Measurements from ENCODE around the gene TNFRSF21. TPM values are rescaled to one million over a fixed set of nuclear protein-coding genes. Genes with fewer than 3 reads are reported as not detected.
"Not testable (repeated sequence)": the region's sequence is repeated elsewhere in the genome, so short reads cannot be mapped to it uniquely, and the experiment has no call there.

Gene TNFRSF21
- total and polyA plus RNA-seq, 2 donors = 10.7 to 30.2 TPM

DNA sequence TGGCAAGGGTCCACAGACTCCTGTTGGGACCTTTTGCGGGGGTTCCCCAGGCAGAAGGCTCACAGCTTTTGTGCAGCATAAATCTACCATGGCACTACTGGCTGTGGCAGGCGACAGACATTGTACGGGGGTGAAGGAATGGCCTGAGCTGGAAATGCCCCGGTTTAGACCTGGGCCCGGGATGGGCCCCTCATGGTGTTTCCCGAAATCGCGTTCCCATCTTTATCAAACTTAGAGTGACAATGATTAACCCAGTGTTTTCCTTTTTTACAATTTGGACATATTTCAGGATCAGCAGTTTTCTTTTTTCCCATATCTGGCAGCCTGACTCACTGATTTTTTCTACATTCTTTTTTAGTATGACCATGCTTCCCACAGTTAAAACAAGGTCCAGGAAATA is 5.5 kb upstream of the TNFRSF21 start:
- DNase-seq (ENCODE audit: low read depth in 6 of 9, low spot score in 9 of 9); H3K4me3 ChIP-seq (ENCODE audit: low read length in 2 of 2); H3K27me3 ChIP-seq (ENCODE audit: control insufficient read depth in 2 of 2, insufficient read depth in 1 of 2, low read length in 1 of 2); H3K36me3 ChIP-seq (ENCODE audit: control insufficient read depth in 2 of 2, insufficient read depth in 2 of 2, low read length in 1 of 2); H3K27ac ChIP-seq (ENCODE audit: low read depth in 1 of 2, low read length in 1 of 2); H3K9me3 ChIP-seq (ENCODE audit: control insufficient read depth in 2 of 2, insufficient read depth in 1 of 2, low read length in 1 of 2); H3K4me1 ChIP-seq (ENCODE audit: control insufficient read depth in 2 of 2, insufficient read depth in 2 of 2, low read length in 2 of 2): not testable (repeated sequence)
- 90% methylated on average over 8 of the region's 8 CpGs for WGBS

DNA sequence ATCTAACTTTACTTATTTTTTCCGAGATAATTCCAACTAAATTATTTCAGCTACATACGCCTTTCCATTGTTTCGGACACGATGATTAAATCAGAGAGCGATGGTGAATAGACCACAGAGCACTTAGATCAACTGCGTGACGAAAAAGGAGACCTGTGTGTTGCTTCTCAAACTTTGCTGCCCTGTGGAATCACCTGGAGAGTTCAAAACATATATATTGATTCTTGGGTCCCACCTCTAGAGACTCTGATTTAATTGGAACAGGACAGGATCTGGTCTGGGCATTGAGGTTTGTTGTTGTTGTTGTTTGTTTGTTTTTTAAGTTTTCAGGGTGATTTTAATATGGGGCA is 401 bp upstream of the TNFRSF21 start:
- Histone ChIP-seq H3K27ac (ENCODE audit: low read depth in 1 of 2, low read length in 1 of 2) (no peak overlapping the region), H3K27me3 (ENCODE audit: control insufficient read depth in 2 of 2, insufficient read depth in 1 of 2, low read length in 1 of 2) (peaks cover 0 to 10% of the 10 kb centered on the region in 2 donors), H3K4me1 (ENCODE audit: control insufficient read depth in 2 of 2, insufficient read depth in 2 of 2, low read length in 2 of 2) (peaks cover 20 to 24% of the 10 kb centered on the region in 2 donors), H3K9me3 (ENCODE audit: control insufficient read depth in 2 of 2, insufficient read depth in 1 of 2, low read length in 1 of 2) (no peaks in the 10 kb centered on the region), H3K4me3 (ENCODE audit: low read length in 2 of 2) (peak overlapping the region; percentile 74 to 94), H3K36me3 (ENCODE audit: control insufficient read depth in 2 of 2, insufficient read depth in 2 of 2, low read length in 1 of 2) (no peaks in the 10 kb centered on the region)
- DNase-seq (ENCODE audit: low read depth in 6 of 9, low spot score in 9 of 9) = no peak
- 9% methylated on average over 7 of the region's 7 CpGs for WGBS

DNA sequence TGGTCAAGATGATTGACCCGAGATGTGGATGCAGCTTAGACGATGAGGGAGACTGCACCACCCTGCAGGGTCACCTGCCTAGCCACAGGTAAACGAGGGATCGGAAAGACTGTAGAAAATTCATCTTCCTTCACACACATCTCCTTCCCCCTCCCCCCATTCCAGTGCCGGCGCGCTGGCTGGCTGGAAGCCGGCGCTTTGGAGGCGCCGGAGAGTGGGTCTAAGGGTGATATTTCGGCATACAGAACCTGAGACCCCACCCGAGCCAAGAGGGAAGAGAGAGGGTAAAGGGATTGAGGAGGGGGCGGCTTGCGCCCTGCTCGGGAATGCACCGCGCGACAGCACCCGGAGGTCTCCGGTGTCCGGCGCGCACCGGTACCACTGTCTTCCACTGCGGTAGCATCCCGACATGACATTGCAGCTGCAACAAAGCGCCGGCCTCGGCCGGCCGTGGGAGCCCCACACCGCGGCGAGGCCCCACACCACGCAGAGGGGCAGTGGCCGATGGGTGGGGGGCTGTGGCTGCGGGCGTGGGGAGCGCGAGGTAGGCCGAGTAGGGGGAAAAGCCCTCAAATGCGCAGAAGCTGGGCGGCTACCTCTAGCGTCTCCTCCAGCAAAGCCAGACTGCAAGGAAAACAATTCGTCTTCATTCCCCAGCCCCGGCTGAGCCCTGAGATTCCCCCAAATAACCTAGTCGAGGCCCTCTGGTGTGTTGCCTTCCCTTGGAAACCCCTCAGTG is 984 bp downstream of the TNFRSF21 start:
- peak overlapping the region; percentile 15 to 41 for H3K27ac ChIP-seq (ENCODE audit: low read depth in 1 of 2, low read length in 1 of 2)
- no peaks in the 10 kb centered on the region for H3K9me3 ChIP-seq (ENCODE audit: control insufficient read depth in 2 of 2, insufficient read depth in 1 of 2, low read length in 1 of 2)
- peaks cover 0 to 10% of the 10 kb centered on the region in 2 donors for H3K27me3 ChIP-seq (ENCODE audit: control insufficient read depth in 2 of 2, insufficient read depth in 1 of 2, low read length in 1 of 2)
- DNase-seq (ENCODE audit: low read depth in 6 of 9, low spot score in 9 of 9) = peak in 6 of 9 donors; percentile 39 to 73 (median 46)
- H3K4me3 ChIP-seq (ENCODE audit: low read length in 2 of 2) = peak overlapping the region; percentile 74 to 94
- H3K4me1 ChIP-seq (ENCODE audit: control insufficient read depth in 2 of 2, insufficient read depth in 2 of 2, low read length in 2 of 2) = peaks cover 26 to 27% of the 10 kb centered on the region in 2 donors
- WGBS = under 1% methylated on average over 48 of the region's 48 CpGs
- H3K36me3 ChIP-seq (ENCODE audit: control insufficient read depth in 2 of 2, insufficient read depth in 2 of 2, low read length in 1 of 2) = no peaks in the 10 kb centered on the region

DNA sequence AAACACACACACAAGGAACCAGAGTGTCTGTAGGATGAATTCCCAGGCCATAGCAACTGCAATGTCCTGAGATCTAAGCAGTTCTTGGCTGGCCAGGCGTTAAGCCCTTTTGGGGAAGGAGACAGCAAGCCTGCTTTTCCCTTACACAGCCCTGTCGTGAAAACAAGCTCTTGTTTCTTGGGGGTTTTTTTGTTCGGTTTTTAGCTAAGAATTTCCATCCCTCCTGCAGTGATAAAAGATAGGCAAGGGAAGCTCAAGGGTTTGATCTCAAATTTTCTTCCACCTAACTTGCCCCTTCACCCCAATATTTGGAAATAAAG is 1.5 kb downstream of the TNFRSF21 start:
- 11% methylated on average over 3 of the region's 3 CpGs for WGBS
- peak in 2 of 9 donors; percentile 21 to 48 for DNase-seq (ENCODE audit: low read depth in 6 of 9, low spot score in 9 of 9)
- peaks cover 32% of the 10 kb centered on the region in 2 donors for H3K4me1 ChIP-seq (ENCODE audit: control insufficient read depth in 2 of 2, insufficient read depth in 2 of 2, low read length in 2 of 2)

DNA sequence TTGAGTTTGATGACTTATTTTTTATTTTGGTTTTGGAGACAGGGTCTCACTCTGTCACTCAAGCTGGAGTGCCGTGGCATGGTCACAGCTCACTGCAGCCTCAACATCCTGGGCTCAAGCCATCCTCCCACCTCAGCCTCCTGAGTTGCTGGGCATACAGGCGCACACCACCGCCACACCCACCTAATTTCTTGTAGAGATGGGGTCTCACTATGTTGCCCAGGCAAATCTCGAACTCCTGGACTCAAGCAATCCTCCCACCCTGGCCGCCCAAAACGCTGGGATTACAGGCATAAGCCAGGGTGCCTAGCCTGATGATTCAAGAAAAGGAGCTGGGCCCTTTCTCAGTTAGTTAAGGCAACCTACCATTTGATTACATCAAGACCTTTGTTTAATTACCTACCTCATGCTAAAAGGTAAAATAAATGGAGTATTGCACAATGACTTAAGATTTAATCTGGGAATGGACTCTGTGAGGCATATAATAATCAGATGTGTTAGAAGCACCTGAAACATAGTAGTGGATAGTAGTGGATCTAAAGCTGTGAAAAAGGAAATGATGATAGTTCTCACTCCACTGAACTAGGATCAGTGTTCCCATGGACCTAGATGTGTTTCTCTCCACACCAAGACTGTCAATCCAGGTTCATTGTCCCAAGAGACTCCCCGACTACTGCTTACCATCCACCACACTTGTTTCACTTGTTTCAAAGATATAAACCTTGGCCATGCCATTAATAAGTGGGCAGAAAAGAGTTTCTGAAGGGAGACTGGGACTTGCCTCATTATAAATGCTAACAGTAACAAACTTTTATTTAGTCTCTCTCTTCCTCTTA is 2.1 kb downstream of the TNFRSF21 start:
- Histone ChIP-seq H3K4me3 (ENCODE audit: low read length in 2 of 2) (peak overlapping the region; percentile 74 to 94), H3K36me3 (ENCODE audit: control insufficient read depth in 2 of 2, insufficient read depth in 2 of 2, low read length in 1 of 2) (no peaks in the 10 kb centered on the region), H3K4me1 (ENCODE audit: control insufficient read depth in 2 of 2, insufficient read depth in 2 of 2, low read length in 2 of 2) (peaks cover 37 to 38% of the 10 kb centered on the region in 2 donors), H3K9me3 (ENCODE audit: control insufficient read depth in 2 of 2, insufficient read depth in 1 of 2, low read length in 1 of 2) (no peaks in the 10 kb centered on the region), H3K27ac (ENCODE audit: low read depth in 1 of 2, low read length in 1 of 2) (no peak overlapping the region), H3K27me3 (ENCODE audit: control insufficient read depth in 2 of 2, insufficient read depth in 1 of 2, low read length in 1 of 2) (peaks cover 0 to 10% of the 10 kb centered on the region in 2 donors)
- DNase-seq (ENCODE audit: low read depth in 6 of 9, low spot score in 9 of 9) = no peak
- 94% methylated on average over 7 of the region's 7 CpGs for WGBS

More for the DNA sequence above, 1.5 kb downstream of the TNFRSF21 start:
- Histone ChIP-seq H3K27me3 (ENCODE audit: control insufficient read depth in 2 of 2, insufficient read depth in 1 of 2, low read length in 1 of 2) (peaks cover 0 to 10% of the 10 kb centered on the region in 2 donors), H3K9me3 (ENCODE audit: control insufficient read depth in 2 of 2, insufficient read depth in 1 of 2, low read length in 1 of 2) (no peaks in the 10 kb centered on the region), H3K27ac (ENCODE audit: low read depth in 1 of 2, low read length in 1 of 2) (no peak overlapping the region), H3K36me3 (ENCODE audit: control insufficient read depth in 2 of 2, insufficient read depth in 2 of 2, low read length in 1 of 2) (no peaks in the 10 kb centered on the region), H3K4me3 (ENCODE audit: low read length in 2 of 2) (peak overlapping the region; percentile 74 to 94)

DNA sequence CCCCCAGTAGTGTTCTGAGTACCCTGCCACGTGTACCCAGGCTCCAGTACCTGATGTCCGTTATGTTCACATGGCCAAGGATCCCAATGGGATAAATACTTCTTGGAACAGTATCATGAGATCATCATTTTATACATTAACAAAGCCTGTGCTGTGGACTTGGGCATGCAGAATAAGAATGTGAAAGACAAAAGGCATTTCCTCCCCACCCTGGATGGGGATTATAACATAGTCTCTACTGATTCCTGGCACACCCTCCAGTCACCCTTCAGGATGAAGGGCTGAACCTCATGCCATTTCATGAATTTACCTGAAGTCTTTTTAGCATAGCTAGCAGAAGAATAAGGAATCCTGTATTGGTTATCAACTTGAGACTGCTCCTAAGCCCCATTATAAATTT is 2.8 kb downstream of the TNFRSF21 start:
- H3K9me3 ChIP-seq (ENCODE audit: control insufficient read depth in 2 of 2, insufficient read depth in 1 of 2, low read length in 1 of 2) = no peaks in the 10 kb centered on the region
- H3K36me3 ChIP-seq (ENCODE audit: control insufficient read depth in 2 of 2, insufficient read depth in 2 of 2, low read length in 1 of 2) = no peaks in the 10 kb centered on the region
- H3K4me1 ChIP-seq (ENCODE audit: control insufficient read depth in 2 of 2, insufficient read depth in 2 of 2, low read length in 2 of 2) = peaks cover 42% of the 10 kb centered on the region in 2 donors
- 94% methylated on average over 2 of the region's 2 CpGs for WGBS
- no peak overlapping the region for H3K4me3 ChIP-seq (ENCODE audit: low read length in 2 of 2)
- no peak for DNase-seq (ENCODE audit: low read depth in 6 of 9, low spot score in 9 of 9)
- H3K27me3 ChIP-seq (ENCODE audit: control insufficient read depth in 2 of 2, insufficient read depth in 1 of 2, low read length in 1 of 2) = peaks cover 0 to 10% of the 10 kb centered on the region in 2 donors
- no peak overlapping the region for H3K27ac ChIP-seq (ENCODE audit: low read depth in 1 of 2, low read length in 1 of 2)

DNA sequence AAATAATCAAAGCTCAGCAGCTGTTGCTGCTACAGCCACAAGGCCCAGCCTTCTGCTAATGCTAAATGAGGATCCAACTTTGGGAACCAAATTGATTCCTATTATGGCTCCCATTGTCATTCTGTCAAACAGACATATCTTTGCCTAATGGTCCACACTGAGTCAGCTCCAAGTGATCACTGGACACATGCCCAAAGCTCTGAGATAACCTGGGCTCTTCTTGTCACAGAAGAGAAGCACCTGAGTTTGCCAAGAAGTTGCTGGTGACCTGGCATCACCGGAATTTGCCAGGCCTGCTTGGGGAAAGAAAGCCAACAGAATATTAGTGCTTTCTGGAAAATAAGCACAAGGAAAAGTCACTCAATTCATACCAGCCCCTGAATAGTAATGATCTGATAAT is 5.8 kb downstream of the TNFRSF21 start:
- Histone ChIP-seq H3K9me3 (ENCODE audit: control insufficient read depth in 2 of 2, insufficient read depth in 1 of 2, low read length in 1 of 2) (no peaks in the 10 kb centered on the region), H3K4me3 (ENCODE audit: low read length in 2 of 2) (no peak overlapping the region), H3K27me3 (ENCODE audit: control insufficient read depth in 2 of 2, insufficient read depth in 1 of 2, low read length in 1 of 2) (peaks cover 0 to 5% of the 10 kb centered on the region in 2 donors), H3K27ac (ENCODE audit: low read depth in 1 of 2, low read length in 1 of 2) (peak overlapping the region in 1 of 2 donors; percentile 13), H3K4me1 (ENCODE audit: control insufficient read depth in 2 of 2, insufficient read depth in 2 of 2, low read length in 2 of 2) (peaks cover 40 to 43% of the 10 kb centered on the region in 2 donors), H3K36me3 (ENCODE audit: control insufficient read depth in 2 of 2, insufficient read depth in 2 of 2, low read length in 1 of 2) (no peaks in the 10 kb centered on the region)
- 98% methylated on average over 1 of the region's 1 CpG for WGBS
- no peak for DNase-seq (ENCODE audit: low read depth in 6 of 9, low spot score in 9 of 9)

DNA sequence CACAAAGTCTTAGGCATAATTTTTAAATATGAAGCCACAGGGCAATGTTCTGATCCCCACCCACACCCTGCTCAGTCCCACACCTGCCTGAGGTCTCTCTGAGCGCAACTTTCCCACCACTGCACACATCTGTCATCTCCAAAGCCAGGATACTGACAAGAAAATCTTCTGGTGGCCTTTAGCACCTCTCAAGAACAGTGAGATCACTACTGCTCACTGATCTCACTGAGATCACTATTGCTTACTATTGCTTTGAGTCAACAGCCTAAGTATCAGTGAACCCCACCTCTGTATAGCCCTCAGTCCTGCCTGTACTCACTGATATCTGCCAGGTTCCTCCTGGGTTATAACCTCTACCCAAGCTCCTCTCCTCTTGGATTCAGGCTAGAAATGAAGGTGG is 6.4 kb downstream of the TNFRSF21 start:
- Histone ChIP-seq H3K27me3 (ENCODE audit: control insufficient read depth in 2 of 2, insufficient read depth in 1 of 2, low read length in 1 of 2) (no peaks in the 10 kb centered on the region), H3K4me3 (ENCODE audit: low read length in 2 of 2) (no peak overlapping the region), H3K36me3 (ENCODE audit: control insufficient read depth in 2 of 2, insufficient read depth in 2 of 2, low read length in 1 of 2) (no peaks in the 10 kb centered on the region), H3K9me3 (ENCODE audit: control insufficient read depth in 2 of 2, insufficient read depth in 1 of 2, low read length in 1 of 2) (no peaks in the 10 kb centered on the region), H3K4me1 (ENCODE audit: control insufficient read depth in 2 of 2, insufficient read depth in 2 of 2, low read length in 2 of 2) (peaks cover 35 to 41% of the 10 kb centered on the region in 2 donors), H3K27ac (ENCODE audit: low read depth in 1 of 2, low read length in 1 of 2) (peak overlapping the region in 1 of 2 donors; percentile 13)
- DNase-seq (ENCODE audit: low read depth in 6 of 9, low spot score in 9 of 9) = peak in 4 of 9 donors; percentile 13 to 63 (median 26)
- 19% methylated on average over 1 of the region's 1 CpG for WGBS

DNA sequence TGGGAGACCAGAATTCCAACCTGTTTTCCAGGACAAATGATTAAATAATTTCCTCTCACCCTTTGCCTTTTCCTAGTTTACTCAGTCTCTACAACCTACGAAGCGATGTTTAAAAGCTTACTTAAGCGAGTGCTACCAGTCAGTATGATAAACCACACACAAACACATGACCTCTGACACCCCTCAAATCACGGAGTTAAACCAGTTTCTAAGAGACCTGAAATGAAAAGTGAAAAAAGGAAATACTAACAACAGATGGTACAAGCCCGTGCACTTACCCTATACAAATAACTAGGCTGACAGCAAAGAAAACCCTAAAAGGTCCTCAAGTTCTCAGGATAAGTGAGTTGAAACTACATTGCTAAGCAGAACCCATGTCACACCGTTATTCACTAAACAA is 7.7 kb downstream of the TNFRSF21 start:
- Histone ChIP-seq H3K36me3 (ENCODE audit: control insufficient read depth in 2 of 2, insufficient read depth in 2 of 2, low read length in 1 of 2) (no peaks in the 10 kb centered on the region), H3K4me3 (ENCODE audit: low read length in 2 of 2) (no peak overlapping the region), H3K4me1 (ENCODE audit: control insufficient read depth in 2 of 2, insufficient read depth in 2 of 2, low read length in 2 of 2) (peaks cover 28 to 31% of the 10 kb centered on the region in 2 donors), H3K27me3 (ENCODE audit: control insufficient read depth in 2 of 2, insufficient read depth in 1 of 2, low read length in 1 of 2) (no peaks in the 10 kb centered on the region), H3K9me3 (ENCODE audit: control insufficient read depth in 2 of 2, insufficient read depth in 1 of 2, low read length in 1 of 2) (no peaks in the 10 kb centered on the region), H3K27ac (ENCODE audit: low read depth in 1 of 2, low read length in 1 of 2) (no peak overlapping the region)
- 54% methylated on average over 6 of the region's 6 CpGs for WGBS
- peak in 4 of 9 donors; percentile 19 to 55 (median 22) for DNase-seq (ENCODE audit: low read depth in 6 of 9, low spot score in 9 of 9)
